Suprapubic skin (tissue), 4 donors: ENCODE results near the gene TRMT112. TPM values are rescaled to one million over a fixed set of nuclear protein-coding genes. Genes with fewer than 3 reads are reported as not detected.

Experiments used
- DNase-seq, 2 donors: peaks; one replicate each; pipeline ENCODE4 v3.0.0-alpha.2; 2019; ENCODE audit warnings: low spot score in 2 of 2
- H3K27ac ChIP-seq: fragments of 200-600 bp; sonication (generic); one replicate; pipeline ENCODE4 v1.5.1; 2019
- H3K27me3 ChIP-seq: fragments of 200-600 bp; sonication (generic); one replicate; pipeline ENCODE4 v1.5.1; 2019
- H3K36me3 ChIP-seq: fragments of 200-600 bp; sonication (generic); one replicate; pipeline ENCODE4 v1.5.1; 2019
- H3K4me1 ChIP-seq: fragments of 200-600 bp; sonication (generic); one replicate; pipeline ENCODE4 v1.5.1; 2019
- H3K4me3 ChIP-seq: fragments of 200-600 bp; sonication (generic); one replicate; pipeline ENCODE4 v1.5.1; 2019; ENCODE audit warnings: mild to moderate bottlenecking
- H3K9me3 ChIP-seq: fragments of 200-600 bp; sonication (generic); one replicate; pipeline ENCODE4 v1.5.1; 2019
- EP300 ChIP-seq: sonication (generic); formaldehyde crosslinking; IDR thresholded peaks from one replicate; pipeline ENCODE4 v1.6.1; 2017; ENCODE audit warnings: antibody characterized with exemption
- POLR2A ChIP-seq, 2 donors: fragments of 450-650 bp; IDR thresholded peaks; one replicate each; pipeline ENCODE4 v1.6.1; 2017; ENCODE audit warnings: antibody characterized with exemption in 2 of 2, mild to moderate bottlenecking in 2 of 2, moderate library complexity in 2 of 2
- POLR2AphosphoS5 ChIP-seq, 3 donors: sonication (generic); formaldehyde crosslinking; IDR thresholded peaks; one replicate each; pipeline ENCODE4 v1.6.1; 2017; ENCODE audit warnings: antibody characterized with exemption in 3 of 3
- whole genome bisulfite sequencing: methylation state at CpG from one replicate; pipeline ENCODE4 v1.1.5; 2018; 5-methylcytosine and 5-hydroxymethylcytosine counted together
- total RNA-seq, 4 donors: library from RNA; depleted of rRNA; stranded (reverse); fragments of >200 nt; gene quantifications; one replicate each; pipeline ENCODE4 v1.1.0, GENCODE V29; 2016
- TF ChIP-seq, protein P1 (sequence below), 2 donors: fragments of 200-600 bp in 1 of 2; fragments of 450-650 bp in 1 of 2; sonication (generic) in 1 of 2; IDR thresholded peaks; one replicate each; pipeline ENCODE4 v1.5.1; 2016 to 2019; ENCODE audit warnings: antibody characterized with exemption in 2 of 2, mild to moderate bottlenecking in 1 of 2, moderate library complexity in 1 of 2

Gene TRMT112
- total RNA-seq, 4 donors from 2014 or later, result 170 to 332 (median 255) TPM

DNA sequence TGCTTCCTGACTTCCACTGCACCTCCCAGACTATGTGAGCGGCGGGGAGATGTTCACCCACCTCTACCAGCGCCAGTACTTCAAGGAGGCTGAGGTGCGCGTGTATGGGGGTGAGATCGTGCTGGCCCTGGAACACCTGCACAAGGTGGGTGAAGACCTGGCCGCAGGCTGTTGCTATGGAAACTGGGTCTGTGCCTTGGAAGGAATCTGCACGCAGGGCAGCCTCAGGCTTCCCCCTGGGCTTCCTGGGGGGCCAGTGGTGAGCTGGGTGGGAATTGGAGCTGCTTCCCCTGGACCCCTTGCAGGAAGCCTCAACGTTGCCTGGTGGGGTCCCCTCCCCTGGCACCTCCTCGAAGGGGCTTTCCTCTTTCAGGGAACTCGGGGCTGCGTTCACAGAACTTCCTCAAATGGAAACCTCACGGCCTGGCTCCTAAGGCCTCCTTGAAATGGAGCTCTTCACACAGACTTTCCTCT is 43.1 kb upstream of the TRMT112 start:
- Histone ChIP-seq H3K36me3 (peaks cover 47% of the 10 kb centered on the region), H3K9me3 (no peaks in the 10 kb centered on the region), H3K27me3 (no peaks in the 10 kb centered on the region), H3K4me3 (peak overlapping the region; percentile 88), H3K4me1 (peaks cover 39% of the 10 kb centered on the region), H3K27ac (no peak overlapping the region)
- 68% methylated on average over 13 of the region's 13 CpGs for WGBS
- no peak for TF ChIP-seq POLR2AphosphoS5 (IDR thresholded peaks at IDR 0.05)
- TF ChIP-seq, protein P1, sequence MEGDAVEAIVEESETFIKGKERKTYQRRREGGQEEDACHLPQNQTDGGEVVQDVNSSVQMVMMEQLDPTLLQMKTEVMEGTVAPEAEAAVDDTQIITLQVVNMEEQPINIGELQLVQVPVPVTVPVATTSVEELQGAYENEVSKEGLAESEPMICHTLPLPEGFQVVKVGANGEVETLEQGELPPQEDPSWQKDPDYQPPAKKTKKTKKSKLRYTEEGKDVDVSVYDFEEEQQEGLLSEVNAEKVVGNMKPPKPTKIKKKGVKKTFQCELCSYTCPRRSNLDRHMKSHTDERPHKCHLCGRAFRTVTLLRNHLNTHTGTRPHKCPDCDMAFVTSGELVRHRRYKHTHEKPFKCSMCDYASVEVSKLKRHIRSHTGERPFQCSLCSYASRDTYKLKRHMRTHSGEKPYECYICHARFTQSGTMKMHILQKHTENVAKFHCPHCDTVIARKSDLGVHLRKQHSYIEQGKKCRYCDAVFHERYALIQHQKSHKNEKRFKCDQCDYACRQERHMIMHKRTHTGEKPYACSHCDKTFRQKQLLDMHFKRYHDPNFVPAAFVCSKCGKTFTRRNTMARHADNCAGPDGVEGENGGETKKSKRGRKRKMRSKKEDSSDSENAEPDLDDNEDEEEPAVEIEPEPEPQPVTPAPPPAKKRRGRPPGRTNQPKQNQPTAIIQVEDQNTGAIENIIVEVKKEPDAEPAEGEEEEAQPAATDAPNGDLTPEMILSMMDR (IDR thresholded peaks at IDR 0.05), result no peak
- no peak for TF ChIP-seq POLR2A (IDR thresholded peaks at IDR 0.05)
- TF ChIP-seq EP300, result no peak
- DNase-seq, result no peak

DNA sequence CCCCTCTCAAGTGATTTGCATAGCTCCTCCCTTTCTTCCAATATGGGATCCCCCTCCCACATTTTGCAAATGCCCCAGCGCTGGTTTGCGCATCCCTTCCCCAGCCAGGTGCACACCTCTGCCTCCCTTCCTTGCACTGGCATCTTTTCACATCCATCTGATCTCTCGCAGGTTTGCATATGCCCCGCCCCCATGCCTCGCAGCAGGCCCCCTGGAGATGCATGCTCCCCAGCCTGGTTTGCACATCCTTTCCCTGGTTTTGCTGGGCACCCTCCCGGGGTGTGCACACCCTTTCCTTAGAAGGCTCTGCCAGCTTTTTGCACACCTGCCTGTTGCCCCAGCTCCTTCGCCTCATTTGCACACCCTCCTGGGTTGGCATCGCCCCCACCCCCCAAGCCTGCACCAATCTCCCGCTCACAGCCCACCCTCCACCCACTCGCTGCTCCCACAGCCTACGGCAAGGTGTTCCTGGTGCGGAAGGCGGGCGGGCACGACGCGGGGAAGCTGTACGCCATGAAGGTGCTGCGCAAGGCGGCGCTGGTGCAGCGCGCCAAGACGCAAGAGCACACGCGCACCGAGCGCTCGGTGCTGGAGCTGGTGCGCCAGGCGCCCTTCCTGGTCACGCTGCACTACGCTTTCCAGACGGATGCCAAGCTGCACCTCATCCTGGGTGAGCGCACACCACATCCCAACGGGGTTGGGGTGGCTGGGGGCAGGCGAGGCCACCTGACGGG is 42.5 kb upstream of the TRMT112 start:
- Histone ChIP-seq H3K4me3 (peak overlapping the region; percentile 88), H3K9me3 (no peaks in the 10 kb centered on the region), H3K36me3 (peaks cover 41% of the 10 kb centered on the region), H3K27ac (no peak overlapping the region), H3K4me1 (peaks cover 45% of the 10 kb centered on the region), H3K27me3 (no peaks in the 10 kb centered on the region)
- peak in 1 of 2 donors; percentile 67 for DNase-seq
- TF ChIP-seq, protein P1 (IDR thresholded peaks at IDR 0.05), result no peak
- TF ChIP-seq POLR2A (IDR thresholded peaks at IDR 0.05) (no peak), POLR2AphosphoS5 (IDR thresholded peaks at IDR 0.05) (no peak)
- WGBS, result 36% methylated on average over 16 of the region's 38 CpGs

DNA sequence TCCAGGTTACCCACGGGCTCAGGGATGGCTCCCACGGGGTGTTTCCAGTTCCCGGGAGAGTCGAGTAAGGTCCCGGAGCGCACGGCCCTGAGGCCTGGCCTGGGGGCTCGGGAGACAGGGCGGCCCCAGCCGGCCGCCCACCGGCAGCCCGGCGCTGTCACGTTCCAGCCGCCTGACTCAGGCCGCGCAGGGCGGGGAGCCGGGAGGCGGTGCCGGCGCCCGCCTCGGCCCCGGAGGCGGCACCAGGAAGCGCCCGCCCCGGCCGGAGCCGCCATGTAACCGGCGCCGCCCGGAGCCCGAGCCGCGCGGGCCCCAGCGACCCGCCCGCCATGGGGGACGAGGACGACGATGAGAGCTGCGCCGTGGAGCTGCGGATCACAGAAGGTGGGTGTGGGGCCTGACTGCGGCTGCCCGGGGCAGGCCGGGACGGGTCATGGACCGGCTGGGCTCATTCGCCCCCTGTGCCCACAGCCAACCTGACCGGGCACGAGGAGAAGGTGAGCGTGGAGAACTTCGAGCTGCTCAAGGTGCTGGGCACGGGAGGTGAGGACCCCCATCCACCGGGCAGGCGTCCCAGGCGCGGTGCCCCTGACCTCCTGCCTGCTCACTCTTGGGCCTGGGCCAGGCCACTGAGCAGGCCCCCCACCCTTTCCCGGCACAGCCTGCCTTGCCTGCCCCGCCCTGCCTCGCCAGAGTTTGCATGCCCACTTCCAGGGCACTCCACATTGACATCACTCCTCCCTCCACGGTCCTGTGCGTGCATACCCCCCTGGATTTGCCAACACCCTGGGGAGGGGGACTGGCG is 41.8 kb upstream of the TRMT112 start, which contains the start of gene RPS6KA4:
TSS of gene RPS6KA4 (plus strand) at position 256 of the 805 bp plus-strand sequence. CDS start at position 330, 74 bp downstream.
- Histone ChIP-seq H3K27me3 (no peaks in the 10 kb centered on the region), H3K36me3 (peaks cover 37% of the 10 kb centered on the region), H3K4me1 (peaks cover 49% of the 10 kb centered on the region), H3K4me3 (peak within 1 kb of the TSS; percentile 88), H3K9me3 (no peaks in the 10 kb centered on the region), H3K27ac (peak within 1 kb of the TSS; percentile 83)
- WGBS, result 0% methylated on average over 12 of the region's 70 CpGs
- TF ChIP-seq POLR2A (IDR thresholded peaks at IDR 0.05), result peak in 1 of 2 donors; percentile 27
- TF ChIP-seq POLR2AphosphoS5 (IDR thresholded peaks at IDR 0.05), result no peak
- peak in 1 of 2 donors; percentile 73 for DNase-seq

DNA sequence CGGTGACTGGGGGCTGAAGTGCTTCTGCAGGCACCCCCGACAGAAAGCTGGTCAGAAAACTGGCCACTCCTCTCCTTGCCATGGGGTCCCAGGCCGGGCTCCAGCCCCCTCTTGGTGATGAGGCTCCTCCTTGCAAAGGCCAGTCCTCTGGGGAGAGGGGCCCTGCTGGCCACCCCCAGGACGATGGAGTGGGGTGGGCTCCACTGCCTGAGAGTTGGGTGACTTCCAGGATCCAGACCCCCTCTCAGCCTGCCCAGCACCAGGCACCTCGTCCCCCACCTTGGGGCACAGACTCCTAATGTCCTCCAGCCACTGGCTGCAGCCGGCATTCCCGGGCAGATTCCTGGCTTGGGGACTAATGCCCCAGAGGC is 41.2 kb upstream of the TRMT112 start:
- peak overlapping the region; percentile 88 for H3K4me3 ChIP-seq
- H3K27ac ChIP-seq, result peak overlapping the region; percentile 83
- H3K36me3 ChIP-seq, result peaks cover 31% of the 10 kb centered on the region
- H3K9me3 ChIP-seq, result no peaks in the 10 kb centered on the region
- peaks cover 49% of the 10 kb centered on the region for H3K4me1 ChIP-seq
- no peaks in the 10 kb centered on the region for H3K27me3 ChIP-seq
- 27% methylated on average over 4 of the region's 7 CpGs for WGBS
- TF ChIP-seq, protein P1 (IDR thresholded peaks at IDR 0.05), result no peak
- TF ChIP-seq POLR2A (IDR thresholded peaks at IDR 0.05) (no peak), EP300 (no peak), POLR2AphosphoS5 (IDR thresholded peaks at IDR 0.05) (no peak)
- DNase-seq, result peak in 1 of 2 donors; percentile 72

DNA sequence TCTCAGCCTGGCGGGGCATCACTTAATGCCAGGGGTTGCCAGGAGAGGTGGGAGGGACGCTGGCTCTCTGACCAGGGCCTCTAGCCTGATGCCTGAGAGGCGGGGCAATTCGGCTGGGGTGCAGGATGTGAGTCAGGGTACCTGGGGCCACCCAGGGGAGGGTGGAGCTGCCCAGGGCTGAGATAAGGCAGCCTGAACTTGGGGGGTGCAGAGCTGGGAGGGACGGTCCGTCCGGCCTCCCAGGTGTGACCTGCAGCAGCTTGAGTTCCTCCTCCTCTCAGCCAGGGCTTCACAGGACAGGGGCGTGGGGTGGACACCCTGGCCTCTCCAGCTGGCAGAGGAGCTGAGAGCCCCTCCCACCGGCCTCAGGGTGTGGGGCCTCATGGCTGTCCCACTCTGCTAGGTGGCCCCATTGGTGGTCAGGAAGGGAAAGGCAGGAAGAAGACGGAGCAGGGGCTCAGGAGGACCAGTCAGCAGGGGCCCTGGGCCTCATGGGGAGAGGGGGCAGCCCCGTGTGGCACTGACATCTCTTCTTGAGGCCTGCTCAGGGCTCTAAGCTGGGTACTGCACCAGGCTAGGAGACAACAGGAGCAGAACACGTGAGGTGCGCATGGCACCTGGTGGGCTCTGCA is 40.7 kb upstream of the TRMT112 start:
- H3K27ac ChIP-seq, result peak overlapping the region; percentile 83
- H3K4me1 ChIP-seq, result peaks cover 49% of the 10 kb centered on the region
- no peaks in the 10 kb centered on the region for H3K9me3 ChIP-seq
- peaks cover 26% of the 10 kb centered on the region for H3K36me3 ChIP-seq
- WGBS, result 42% methylated on average over 9 of the region's 13 CpGs
- TF ChIP-seq, protein P1 (IDR thresholded peaks at IDR 0.05), result no peak
- TF ChIP-seq POLR2AphosphoS5 (IDR thresholded peaks at IDR 0.05) (no peak), EP300 (no peak), POLR2A (IDR thresholded peaks at IDR 0.05) (no peak)
- peak in 1 of 2 donors; percentile 68 for DNase-seq
- H3K4me3 ChIP-seq, result peak overlapping the region; percentile 88
- no peaks in the 10 kb centered on the region for H3K27me3 ChIP-seq
